Myocyte (in vitro differentiated cells): ENCODE results near the gene CTSK. TPM values are rescaled to one million over a fixed set of nuclear protein-coding genes. Genes with fewer than 3 reads are reported as not detected.
"Not testable (repeated sequence)": the region's sequence is repeated elsewhere in the genome, so short reads cannot be mapped to it uniquely, and the experiment has no call there.

Experiments used
- DNase-seq: peaks from one replicate; pipeline ENCODE4 v3.0.0-alpha.2; 2012; ENCODE audit warnings: low read depth
- total RNA-seq: library from RNA; depleted of rRNA; stranded (reverse); fragments of >200 nt; gene quantifications from 2 replicates; pipeline ENCODE4 v1.2.3, GENCODE V29; 2014

Gene CTSK
- total RNA-seq, 1 donor from 2014 or later = 2.6 TPM

DNA sequence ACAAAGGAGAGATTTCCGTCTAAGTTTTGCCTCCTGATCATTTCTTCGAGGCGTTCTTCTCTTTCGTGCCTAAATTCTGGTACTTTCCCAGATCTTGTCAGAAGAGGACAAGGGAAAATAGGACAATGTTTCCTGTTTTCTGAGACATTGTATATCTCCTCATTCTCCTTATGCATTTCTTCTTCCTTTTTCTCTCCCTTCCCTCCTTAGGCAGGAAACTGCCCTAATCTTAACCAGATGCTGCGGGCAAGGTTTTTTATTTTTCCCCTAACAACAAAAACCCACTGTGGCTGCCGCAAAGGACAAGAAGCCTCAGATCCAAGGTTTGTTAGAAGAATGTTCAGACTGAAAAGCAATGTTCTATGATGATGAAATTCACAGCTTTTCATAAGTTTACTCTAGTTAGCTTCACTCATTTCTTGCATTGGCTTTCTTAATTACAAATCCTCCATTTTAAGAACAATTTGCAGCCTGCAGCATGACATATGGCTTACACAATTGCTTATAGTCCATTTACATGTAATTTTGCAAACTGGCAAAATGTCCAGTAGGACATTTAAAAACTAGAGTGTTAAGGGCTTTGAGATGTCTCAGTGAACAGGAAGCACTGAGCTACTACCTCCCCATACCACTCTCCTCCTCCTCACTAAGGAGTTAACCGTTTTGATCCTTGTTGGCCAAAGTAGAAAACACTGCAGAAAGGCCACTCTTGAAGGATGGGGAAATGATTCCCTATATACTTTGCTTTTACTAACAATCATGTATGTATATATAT lies 624 bp downstream of the CTSK start:
- DNase-seq = no peak

GRCh38 chr1:150805899-150806298 lies 2.2 kb downstream of the CTSK start:
- DNase-seq = no peak

GRCh38 chr1:150804671-150805070 lies 3.4 kb downstream of the CTSK start:
- no peak for DNase-seq

DNA sequence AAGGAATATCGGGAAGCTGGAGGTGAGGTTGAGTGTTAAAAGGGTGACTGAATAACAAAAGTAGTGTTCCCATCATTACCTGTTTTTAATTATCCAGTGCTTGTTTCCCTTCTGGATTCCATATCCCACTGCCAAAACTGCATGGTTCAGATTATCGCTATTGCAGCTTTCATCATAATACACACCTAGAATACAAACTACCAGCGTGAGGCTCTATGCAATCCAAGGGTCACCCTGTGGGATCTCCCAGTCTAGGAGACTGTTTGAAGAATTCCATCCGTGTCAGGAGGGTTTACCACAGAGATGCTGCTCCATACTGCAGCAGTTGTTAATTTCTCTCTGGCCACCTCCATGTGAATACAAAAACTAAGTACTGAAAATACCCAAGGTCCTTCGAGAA lies 9.0 kb downstream of the CTSK start:
- DNase-seq = no peak

GRCh38 chr1:150798525-150798924 lies 9.5 kb downstream of the CTSK start:
- DNase-seq = no peak

GRCh38 chr1:150796374-150796773 lies 11.7 kb downstream of the CTSK start:
- no peak for DNase-seq

DNA sequence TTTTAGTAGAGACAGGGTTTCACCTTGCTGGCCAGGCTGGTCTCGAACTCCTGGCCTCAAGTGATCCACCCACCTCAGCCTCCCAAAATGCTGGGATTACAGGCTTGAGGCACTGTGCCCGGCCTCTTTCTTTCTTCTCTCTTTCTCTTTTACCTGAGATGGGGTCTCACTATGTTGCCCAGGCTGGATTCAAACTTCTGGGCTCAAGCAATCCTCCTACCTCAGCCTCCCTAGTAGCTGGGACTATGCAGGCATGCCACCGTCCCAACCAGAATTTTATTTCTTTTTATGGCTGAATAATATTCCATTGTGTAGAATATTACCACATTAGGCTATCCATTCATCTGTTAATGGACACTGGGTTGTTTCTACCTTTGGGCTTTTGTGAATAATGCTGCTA lies 14.3 kb downstream of the CTSK start:
- not testable (repeated sequence) for DNase-seq

- DNase-seq = no peak
Measured at GRCh38 chr1:150793221-150793620, 14.8 kb downstream of the CTSK start.

GRCh38 chr1:150791585-150791984 lies 16.5 kb downstream of the CTSK start:
- no peak for DNase-seq

DNA sequence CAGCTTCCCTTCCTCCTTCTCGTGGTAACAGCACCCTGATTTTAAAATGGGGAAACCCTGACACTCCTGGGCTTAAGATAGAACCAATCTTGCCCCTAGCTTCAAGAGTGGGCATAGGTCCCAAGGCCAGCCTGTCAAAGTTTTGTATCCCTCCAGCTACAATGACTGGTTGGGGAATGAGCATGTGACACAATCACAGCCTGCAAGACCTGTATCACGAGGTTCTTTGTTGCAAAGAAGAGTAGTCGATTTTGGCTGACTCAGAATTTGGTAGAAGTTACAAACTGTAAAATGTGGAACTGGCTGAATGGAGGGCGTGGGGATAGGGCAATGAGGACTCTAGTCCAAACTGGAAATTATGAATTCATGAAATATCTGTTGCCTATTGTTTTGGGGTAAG lies 18.7 kb downstream of the CTSK start:
- DNase-seq = no peak

- DNase-seq = no peak
Measured at GRCh38 chr1:150788946-150789345, 19.1 kb downstream of the CTSK start.

DNA sequence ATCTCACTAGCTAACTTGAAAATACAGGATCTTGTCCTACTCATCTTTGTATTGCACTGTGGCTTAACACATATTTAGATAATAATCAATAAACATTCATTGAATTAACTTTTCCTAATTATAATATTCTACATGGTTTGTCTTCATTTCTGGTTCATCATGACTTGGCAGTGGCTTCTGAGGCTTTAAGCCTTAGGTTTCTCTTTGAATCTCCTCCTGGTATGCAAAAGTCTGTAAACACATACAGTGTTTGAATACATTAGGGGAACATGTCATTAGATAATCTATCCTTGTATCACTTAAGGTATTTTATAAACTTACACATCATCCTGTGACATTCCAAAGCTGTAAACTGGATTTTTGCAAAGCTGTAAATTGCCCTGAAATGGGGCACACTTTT lies 20.6 kb downstream of the CTSK start:
- DNase-seq = no peak

- DNase-seq = no peak
Measured at GRCh38 chr1:150780510-150780909, 27.6 kb downstream of the CTSK start.

DNA sequence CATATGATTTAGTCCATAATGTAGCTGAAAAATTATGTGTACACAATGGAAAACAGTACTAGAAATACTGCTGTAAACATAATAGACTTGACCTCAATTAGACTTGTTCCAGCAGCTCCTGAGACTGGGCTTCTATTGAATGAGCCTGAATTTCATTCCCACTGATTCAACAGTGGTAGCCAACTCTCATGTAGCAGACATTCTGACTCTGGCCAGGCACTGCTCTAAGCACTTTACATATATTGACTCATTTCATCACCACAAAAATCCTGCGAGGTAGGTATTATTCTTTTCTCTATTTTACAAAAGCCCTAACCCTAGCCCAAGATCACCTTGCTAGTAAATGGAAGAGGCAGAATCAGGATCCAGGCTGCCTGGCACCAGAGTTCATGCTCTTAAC lies 29.7 kb downstream of the CTSK start:
- DNase-seq = no peak

DNA sequence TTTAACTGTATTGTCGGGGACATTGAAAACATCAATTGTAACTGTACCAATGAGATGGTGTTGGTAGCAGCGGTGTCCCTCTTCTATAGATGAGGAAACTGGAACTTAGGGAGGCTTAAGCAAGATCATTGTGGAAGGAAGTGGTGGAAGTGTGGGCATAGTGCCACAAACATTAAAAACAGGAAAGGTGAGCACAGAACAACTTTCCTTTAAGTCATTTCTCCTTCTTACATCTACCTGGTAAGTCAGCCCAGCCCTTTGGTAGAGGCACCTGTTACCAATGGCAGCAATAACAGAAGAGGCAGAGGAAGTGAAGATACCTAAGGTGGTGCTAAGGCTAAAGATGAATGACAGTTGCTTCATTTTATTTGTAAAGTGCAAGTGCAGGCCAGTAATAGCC lies 30.5 kb downstream of the CTSK start:
- DNase-seq = no peak

- not testable (repeated sequence) for DNase-seq
Measured at GRCh38 chr1:150775931-150776505, 32.0 kb downstream of the CTSK start.

GRCh38 chr1:150775276-150775675 lies 32.8 kb downstream of the CTSK start:
- DNase-seq = no peak

DNA sequence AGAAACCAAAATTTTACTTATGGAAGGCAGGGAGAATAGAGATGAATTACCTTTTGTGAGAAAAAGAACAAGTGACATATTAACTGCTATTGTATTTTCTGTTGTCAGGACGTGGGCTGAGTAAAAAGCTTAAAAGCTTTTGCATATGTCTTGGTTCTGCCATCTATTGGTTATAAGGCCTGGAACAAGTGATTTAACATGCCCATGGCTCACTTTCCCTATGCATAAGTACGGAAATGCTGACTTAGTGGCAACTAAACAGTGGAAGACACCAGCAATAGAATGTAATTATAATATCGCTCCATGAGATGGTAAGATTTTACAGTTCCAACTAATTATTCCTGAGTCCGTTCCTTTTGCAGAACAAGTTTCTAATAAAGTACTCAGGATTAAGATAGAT lies 35.7 kb downstream of the CTSK start:
- DNase-seq = no peak

DNA sequence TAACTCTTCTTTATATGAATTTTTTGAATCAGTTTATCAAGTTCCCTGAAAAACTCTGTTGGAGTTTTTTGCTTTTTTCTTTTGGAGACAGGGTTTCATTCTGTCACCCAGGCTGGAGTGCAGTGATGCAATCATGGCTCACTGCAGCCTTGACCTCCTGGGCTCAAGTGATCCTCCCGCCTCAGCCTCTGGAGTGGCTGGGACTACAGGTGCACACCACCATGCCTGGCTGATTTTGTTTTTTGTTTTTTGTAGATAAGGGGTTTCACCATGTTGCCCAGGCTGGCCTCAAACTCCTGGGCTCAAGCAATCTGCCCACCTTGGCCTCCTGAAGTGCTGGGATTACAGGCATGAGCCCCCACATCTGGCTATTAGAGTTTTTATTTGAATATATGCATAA lies 40.4 kb downstream of the CTSK start:
- not testable (repeated sequence) for DNase-seq

GRCh38 chr1:150765977-150766301 lies 42.1 kb downstream of the CTSK start:
- not testable (repeated sequence) for DNase-seq

- DNase-seq = no peak
Measured at GRCh38 chr1:150765296-150765976, 42.6 kb downstream of the CTSK start, which contains the start of gene CTSS. Gene CTSS, minus strand, starts transcription at chr1:150765778. Its CDS starts 1,015 bp downstream, at chr1:150764763.

DNA sequence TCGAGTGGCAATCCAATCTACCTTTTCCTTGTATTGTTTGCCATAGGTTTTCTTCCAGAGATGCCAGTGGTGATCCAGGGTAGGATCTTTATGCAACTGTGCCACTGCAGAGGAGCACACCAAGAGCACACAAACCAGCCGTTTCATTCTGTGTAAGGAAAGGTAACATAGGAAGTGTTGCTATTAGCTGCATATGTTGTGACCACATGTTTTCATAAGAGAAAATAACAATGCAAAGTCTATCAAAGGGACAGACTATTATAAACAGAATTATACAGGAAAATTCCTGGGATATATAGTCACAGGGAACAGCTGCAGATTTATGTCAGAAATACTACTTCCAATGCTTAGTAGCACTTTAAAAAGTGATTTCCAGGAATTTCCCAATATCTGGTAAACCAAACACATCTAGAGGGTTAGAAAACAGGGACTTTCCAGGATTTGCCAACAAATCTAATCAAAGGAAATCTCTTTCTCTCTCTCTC lies 43.4 kb downstream of the CTSK start:
- DNase-seq = peak; percentile 40
